ENCODE measurements around the gene IL36RN.

The IL36RN gene

DNA sequence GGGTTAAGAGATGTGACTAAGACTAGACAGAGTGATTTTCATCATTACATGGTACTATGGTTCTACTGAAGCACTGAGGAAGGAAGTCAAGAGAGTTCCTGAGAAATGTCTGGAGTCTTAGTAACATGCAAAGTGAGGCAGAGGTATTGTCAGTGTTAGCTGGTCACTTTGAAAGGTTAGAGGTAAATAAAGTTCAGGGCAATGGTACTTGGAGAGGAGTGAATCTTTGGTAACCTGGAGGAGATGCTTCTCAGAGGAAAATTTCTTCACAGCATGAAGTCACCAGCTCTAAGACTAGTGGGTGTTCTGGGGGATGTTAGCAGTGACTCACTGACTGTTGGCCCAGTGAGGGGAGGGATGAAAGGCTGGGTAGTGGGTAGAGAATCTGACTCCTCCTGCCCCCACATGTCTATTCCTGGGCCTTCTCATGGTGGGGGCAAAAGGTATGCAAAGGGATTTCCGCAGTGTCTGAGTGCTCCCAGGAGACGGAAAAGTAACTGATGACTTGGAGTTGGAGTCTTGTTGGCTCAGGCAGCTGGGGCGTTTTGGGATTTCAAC lies 45.1 kb downstream of the IL36RN start:
- DNase-seq, result peak; percentile 61

DNA sequence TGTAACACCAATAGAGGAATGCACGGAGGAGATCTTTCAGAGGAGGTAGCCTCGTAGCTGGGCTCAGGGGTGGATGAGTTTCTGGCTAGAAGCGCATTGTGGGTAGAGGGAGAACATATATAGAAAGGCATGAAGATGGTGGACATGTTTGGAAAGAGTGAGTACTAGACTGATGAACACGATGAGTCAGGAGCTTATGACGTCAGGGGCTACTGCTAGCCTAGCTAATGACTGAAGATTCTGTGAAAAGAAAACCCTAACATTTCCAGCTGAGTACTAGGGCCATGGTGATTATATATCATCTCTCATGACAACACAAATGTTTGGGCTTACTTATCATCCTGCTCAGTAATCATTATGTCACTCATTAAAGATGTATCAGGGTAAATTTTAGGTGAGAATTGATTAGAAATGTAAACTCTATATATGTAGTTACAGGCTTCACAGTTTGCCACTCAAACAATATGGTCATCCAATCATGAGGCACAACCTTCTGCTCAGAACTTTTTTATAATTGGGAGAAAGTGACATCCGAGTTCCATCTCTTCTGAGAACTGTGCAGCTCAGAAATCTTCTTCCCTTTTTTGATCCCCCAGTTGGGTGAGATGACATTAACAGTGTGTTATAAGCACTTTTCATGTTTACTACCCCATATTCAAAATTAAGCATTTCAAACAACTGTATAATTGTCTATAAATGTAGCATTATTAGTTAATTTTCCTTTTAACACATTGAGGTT lies 46.2 kb downstream of the IL36RN start:
- peak; percentile 72 for DNase-seq

DNA sequence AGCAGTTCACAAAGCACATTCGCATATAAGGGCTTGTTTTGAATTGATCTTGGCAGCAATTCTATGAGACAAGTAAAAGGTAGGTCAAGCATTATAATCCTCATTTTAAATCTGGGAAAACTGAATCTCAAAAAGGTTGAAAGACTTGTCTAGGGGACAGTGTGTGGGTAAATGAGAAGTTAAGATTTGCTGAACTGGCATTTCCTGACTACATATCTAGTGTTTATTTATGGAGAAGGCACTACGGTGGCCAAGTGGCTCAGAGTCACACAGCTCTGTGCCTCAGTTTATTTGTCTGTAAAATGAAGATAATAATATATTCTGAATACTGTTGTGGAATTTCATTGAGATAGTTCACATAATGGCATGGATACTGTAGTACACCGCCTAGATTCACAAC lies 52.1 kb downstream of the IL36RN start:
- no peak for DNase-seq

DNA sequence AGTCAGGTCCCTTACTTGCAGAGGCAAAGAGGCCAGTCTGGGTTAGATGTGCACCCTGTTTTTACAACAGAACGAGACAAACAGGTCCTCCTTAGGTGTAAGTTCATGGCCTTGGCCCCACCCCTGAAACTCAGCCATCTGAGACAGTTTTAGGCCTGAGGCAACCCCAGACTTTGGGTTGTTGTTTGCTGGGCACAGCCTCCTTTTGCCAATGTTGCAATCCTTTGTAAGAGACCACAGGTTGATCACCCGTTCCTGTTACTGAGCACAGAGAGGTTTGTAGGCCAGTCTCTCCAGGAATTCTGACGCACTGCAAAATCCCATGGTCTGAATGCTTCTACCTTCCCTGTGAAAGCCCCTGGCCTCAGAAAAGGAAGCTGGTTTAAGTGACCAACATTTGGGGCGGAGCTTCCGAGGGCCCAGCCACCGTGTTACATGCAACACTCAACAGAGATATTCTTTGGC lies 52.9 kb downstream of the IL36RN start:
- DNase-seq, result no peak

DNA sequence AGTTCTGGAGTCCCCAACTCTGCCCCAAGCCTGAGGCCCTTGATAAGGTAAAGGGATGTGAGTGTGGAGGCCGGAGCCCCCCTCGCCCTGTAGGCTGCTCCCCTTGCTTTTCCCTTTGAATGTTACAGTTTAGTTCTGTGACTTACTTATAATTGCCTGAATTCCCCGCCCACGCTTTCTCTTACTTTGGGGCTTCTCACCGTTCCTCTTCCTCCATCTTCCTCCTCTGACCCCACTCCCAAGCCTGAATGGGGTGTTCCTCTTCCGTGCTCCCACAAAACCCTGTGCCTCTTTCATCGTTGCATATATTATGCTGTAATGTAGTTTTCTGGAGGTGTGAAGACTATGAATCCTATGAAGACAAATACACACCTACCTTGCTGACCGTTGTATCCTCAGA lies 53.4 kb downstream of the IL36RN start:
- DNase-seq, result no peak

DNA sequence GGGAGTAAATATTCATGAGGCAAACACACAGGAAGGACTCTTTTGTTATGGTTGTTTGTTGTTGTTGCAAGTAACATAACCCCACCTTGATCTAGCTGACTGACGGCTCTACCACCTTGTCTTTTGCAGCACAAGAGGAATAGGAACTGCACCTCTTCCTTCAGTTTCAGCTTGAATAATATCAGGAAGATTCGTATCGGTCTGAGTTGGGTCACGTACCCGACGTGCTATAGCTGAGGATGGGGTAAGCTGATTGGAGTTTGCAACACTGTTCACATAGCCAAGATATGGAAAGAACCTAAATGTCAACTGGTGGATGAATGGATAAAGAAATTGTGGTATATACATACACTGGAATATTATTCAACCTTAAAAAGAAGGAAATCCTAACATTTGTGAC lies 53.9 kb downstream of the IL36RN start:
- DNase-seq, result no peak

DNA sequence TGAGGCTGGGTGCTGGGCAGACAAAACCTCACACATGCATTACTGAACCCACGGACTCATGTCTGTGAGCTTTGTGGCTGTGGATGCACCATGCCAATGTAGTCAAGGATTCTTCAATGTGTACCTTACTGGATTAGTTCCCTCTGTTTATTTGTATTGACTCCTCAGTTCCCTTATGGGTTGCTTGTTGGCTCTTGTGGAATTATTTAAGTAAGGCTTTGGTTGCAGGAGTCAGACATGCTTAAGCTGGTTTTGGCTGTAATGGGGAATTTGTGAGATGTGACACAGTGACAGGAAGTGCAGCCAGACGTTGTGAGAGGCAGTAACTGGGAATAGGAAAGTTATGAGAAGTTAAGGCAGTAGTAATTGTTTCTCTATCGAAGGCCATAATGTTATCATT lies 54.8 kb downstream of the IL36RN start:
- no peak for DNase-seq
